HepG2 (cell line): ENCODE measurements around the gene S100Z. TPM values are rescaled to one million over a fixed set of nuclear protein-coding genes. Genes with fewer than 3 reads are reported as not detected.

ENCODE experiments used
- ATAC-seq: fragments of 200-7000 bp; cut with Tn5 transposase; 3 replicates; pipeline ENCODE4 v1.9.1; 2020; ENCODE audit warnings: mild to moderate bottlenecking, moderate library complexity
- BruUV-seq: library from RNA; stranded (reverse); fragments of 400-500 nt; replicated peaks from 2 replicates; lab custom pipeline; 2021; lab: Mats Ljungman, UMichigan
- CTCF ChIA-PET: fragments of 300-600 bp; formaldehyde crosslinking; extraction: SDS; loops from one replicate; lab custom pipeline; 2021; ENCODE audit warnings: low total read pairs, inconsistent platforms, low intra/inter-chr PET ratio; lab: Yijun Ruan, JAX
- POLR2A ChIA-PET: fragments of 350-600 bp; sonication (Branson Sonifier 250); formaldehyde crosslinking; loops from one replicate; lab custom pipeline; 2020; ENCODE audit warnings: antibody characterized with exemption, inconsistent platforms; lab: Yijun Ruan, JAX
- DNase-seq: peaks from one replicate; pipeline ENCODE4 v3.0.0-alpha.2; 2015; ENCODE audit warnings: low spot score
- FAIRE-seq: peaks from 3 replicates; lab custom pipeline; 2011; peaks lifted over from hg19 to GRCh38; lab: Jason Lieb, UNC
- H2AFZ ChIP-seq: one replicate; pipeline ENCODE4 v1.6.1; 2011; ENCODE audit warnings: low read length, inconsistent platforms
- H3K27ac ChIP-seq: fragments of 300-600 bp; 3 replicates; pipeline ENCODE4 v1.8.0; 2011; ENCODE audit warnings: mixed run types, mild to moderate bottlenecking, mixed read lengths, low read length, inconsistent platforms; ENCODE audit not compliant: insufficient read depth; ENCODE audit errors: extremely low read length
- H3K27me3 ChIP-seq, 2 experiments: fragments of 200-600 bp in 1 of 2; 2 replicates in 1 of 2; 3 replicates in 1 of 2; pipeline versions ENCODE4 v1.6.0 to v1.8.0; 2011; ENCODE audit warnings: low read length in 2 of 2, mild to moderate bottlenecking in 2 of 2, moderate library complexity in 2 of 2, inconsistent platforms in 1 of 2; ENCODE audit not compliant: insufficient read depth in 2 of 2, control insufficient read depth in 1 of 2
- H3K36me3 ChIP-seq, 2 experiments: fragments of 200-600 bp in 1 of 2; replicated peaks in 1 of 2; 2 replicates in 1 of 2; 3 replicates in 1 of 2; pipeline versions ENCODE4 v1.5.1 to v1.8.0; 2011; ENCODE audit warnings: low read length in 2 of 2, inconsistent platforms in 1 of 2; ENCODE audit not compliant: insufficient read depth in 2 of 2, control insufficient read depth in 1 of 2
- H3K4me1 ChIP-seq: 2 replicates; pipeline ENCODE4 v1.5.1; 2012; ENCODE audit warnings: low read length, inconsistent platforms; ENCODE audit not compliant: insufficient read depth
- H3K4me2 ChIP-seq: 2 replicates; pipeline ENCODE4 v1.6.0; 2011; ENCODE audit warnings: low read depth, low read length, inconsistent platforms
- H3K4me3 ChIP-seq, 3 experiments: fragments of 200-600 bp in 1 of 3; sonication (generic), shearing (Covaris generic) in 1 of 3; replicated peaks in 1 of 3; 2 replicates each; pipeline ENCODE4 v1.5.1; 2011 to 2016; ENCODE audit warnings: low read length in 3 of 3, inconsistent platforms in 2 of 3, low read depth in 2 of 3, mild to moderate bottlenecking in 2 of 3, control low read depth in 1 of 3, mixed read lengths in 1 of 3; ENCODE audit not compliant: insufficient read depth in 1 of 3
- H3K79me2 ChIP-seq: one replicate; pipeline ENCODE4 v1.6.1; 2011; ENCODE audit warnings: low read length, inconsistent platforms; ENCODE audit not compliant: insufficient read depth
- H3K9ac ChIP-seq: 2 replicates; pipeline ENCODE4 v1.6.0; 2011; ENCODE audit warnings: mild to moderate bottlenecking, low read depth, low read length, inconsistent platforms; ENCODE audit not compliant: insufficient read depth
- H3K9me3 ChIP-seq: 2 replicates; pipeline ENCODE4 v1.5.1; 2012; ENCODE audit warnings: mild to moderate bottlenecking, low read length
- H4K20me1 ChIP-seq: 2 replicates; pipeline ENCODE4 v1.6.0; 2011; ENCODE audit warnings: inconsistent platforms, mild to moderate bottlenecking, low read length, moderate library complexity; ENCODE audit not compliant: insufficient read depth
- MAX ChIP-seq: IDR thresholded peaks from 2 replicates; pipeline ENCODE4 v1.6.1; 2012; ENCODE audit warnings: inconsistent platforms
- THAP9 ChIP-seq: sonication (generic); formaldehyde crosslinking; IDR thresholded peaks from 2 replicates; pipeline ENCODE4; 2020; ENCODE audit warnings: missing genetic modification reagents, mild to moderate bottlenecking, borderline replicate concordance
- ZFYVE20 ChIP-seq: sonication (generic); formaldehyde crosslinking; IDR thresholded peaks from 2 replicates; pipeline ENCODE4 v1.8.0; 2023; ENCODE audit warnings: low read depth, mild to moderate bottlenecking, moderate library complexity, missing genetic modification reagents, borderline replicate concordance
- ZNF160 ChIP-seq: sonication (generic); formaldehyde crosslinking; IDR thresholded peaks from 2 replicates; pipeline ENCODE4 v1.8.0; 2022; ENCODE audit warnings: mild to moderate bottlenecking, inconsistent platforms, missing genetic modification reagents
- ZNF549 ChIP-seq: sonication (generic); formaldehyde crosslinking; IDR thresholded peaks from 2 replicates; pipeline ENCODE4 v1.5.0; 2020; ENCODE audit warnings: missing genetic modification reagents
- WGBS: methylation state at CpG from one replicate; pipeline ENCODE4 v1.1.6; 2017; ENCODE audit warnings: low lambda C conversion rate; 5-methylcytosine and 5-hydroxymethylcytosine counted together
- in situ Hi-C: cut with HindIII; loops from 2 replicates; pipeline ENCODE4 v1.10.0; 2017; ENCODE audit warnings: low pct_unique_long_range_greater_than_20kb; ENCODE audit not compliant: extremely low pct_ligation_motif_present
- intact Hi-C: fragments of 100-400 bp; cut with micrococcal nuclease; formaldehyde crosslinking; loops from one replicate; pipeline ENCODE4 v1.10.0; 2022; ENCODE audit not compliant: unreplicated experiment
- polyA plus RNA-seq, 8 experiments: library from polyadenylated mRNA; depleted of rRNA in 3 of 8; stranded (reverse) in 7 of 8; unstranded in 1 of 8; fragments of >200 nt; fragmentation: Illumina TruSeq in 4 of 8; extraction: Trizol in 4 of 8; gene quantifications; 2 replicates each; pipeline versions ENCODE4 v1.2.1 to v1.2.3, GENCODE V29; 2011 to 2016; ENCODE audit warnings: low read depth in 4 of 8, missing spikeins in 1 of 8, mixed read lengths in 1 of 8; ENCODE audit not compliant: insufficient read depth in 1 of 8
- total RNA-seq, 5 experiments: library from RNA; depleted of rRNA; stranded (reverse); fragments of >200 nt; fragmentation: Illumina TruSeq; extraction: Trizol; gene quantifications; 2 replicates each; pipeline ENCODE4 v1.2.3, GENCODE V29; 2016; ENCODE audit warnings: low read depth in 1 of 5
- TF ChIP-seq, protein P1 (sequence below): sonication (generic); formaldehyde crosslinking; IDR thresholded peaks from 2 replicates; pipeline ENCODE4 v1.8.1; 2022; ENCODE audit warnings: low read depth, mild to moderate bottlenecking, missing genetic modification reagents
- TF ChIP-seq, protein P2 (sequence below): sonication (generic); formaldehyde crosslinking; IDR thresholded peaks from 2 replicates; pipeline ENCODE4 v1.8.1; 2023; ENCODE audit warnings: missing genetic modification reagents, mild to moderate bottlenecking, borderline replicate concordance
- TF ChIP-seq, protein P3 (sequence below): fragments of 450-650 bp; IDR thresholded peaks from 2 replicates; pipeline ENCODE4 v1.6.1; 2017; ENCODE audit warnings: mild to moderate bottlenecking

The S100Z gene
- total and polyA plus RNA-seq, 2 of the 13 experiments (the other 11 are each of a cell fraction or from before 2014, with no cell fraction given), result 0.22 TPM; not detected in 1

DNA sequence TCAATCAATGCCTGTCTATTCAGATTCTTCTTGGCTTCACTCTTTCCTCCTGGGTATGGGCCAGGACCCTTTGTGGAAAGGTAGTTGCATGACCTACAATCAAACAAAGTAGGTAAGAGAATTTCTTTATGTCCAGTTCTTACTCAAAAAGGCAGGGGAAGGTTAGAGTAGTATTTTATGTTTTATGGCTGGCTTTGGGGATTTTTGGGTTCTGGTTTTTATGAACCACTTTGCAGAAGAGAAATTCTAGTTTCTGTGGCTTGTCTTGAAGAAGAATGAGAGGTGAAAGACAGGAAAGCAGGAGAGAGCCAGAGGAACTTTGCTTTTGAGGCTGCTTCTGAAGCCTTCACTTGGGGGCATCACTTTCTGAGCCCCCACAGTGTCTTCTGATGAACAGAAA, 88.4 kb downstream of the S100Z start:
- DNase-seq, result no peak
- in situ Hi-C loops, result no loop called here
- no peak for TF ChIP-seq MAX
- TF ChIP-seq, protein P1, sequence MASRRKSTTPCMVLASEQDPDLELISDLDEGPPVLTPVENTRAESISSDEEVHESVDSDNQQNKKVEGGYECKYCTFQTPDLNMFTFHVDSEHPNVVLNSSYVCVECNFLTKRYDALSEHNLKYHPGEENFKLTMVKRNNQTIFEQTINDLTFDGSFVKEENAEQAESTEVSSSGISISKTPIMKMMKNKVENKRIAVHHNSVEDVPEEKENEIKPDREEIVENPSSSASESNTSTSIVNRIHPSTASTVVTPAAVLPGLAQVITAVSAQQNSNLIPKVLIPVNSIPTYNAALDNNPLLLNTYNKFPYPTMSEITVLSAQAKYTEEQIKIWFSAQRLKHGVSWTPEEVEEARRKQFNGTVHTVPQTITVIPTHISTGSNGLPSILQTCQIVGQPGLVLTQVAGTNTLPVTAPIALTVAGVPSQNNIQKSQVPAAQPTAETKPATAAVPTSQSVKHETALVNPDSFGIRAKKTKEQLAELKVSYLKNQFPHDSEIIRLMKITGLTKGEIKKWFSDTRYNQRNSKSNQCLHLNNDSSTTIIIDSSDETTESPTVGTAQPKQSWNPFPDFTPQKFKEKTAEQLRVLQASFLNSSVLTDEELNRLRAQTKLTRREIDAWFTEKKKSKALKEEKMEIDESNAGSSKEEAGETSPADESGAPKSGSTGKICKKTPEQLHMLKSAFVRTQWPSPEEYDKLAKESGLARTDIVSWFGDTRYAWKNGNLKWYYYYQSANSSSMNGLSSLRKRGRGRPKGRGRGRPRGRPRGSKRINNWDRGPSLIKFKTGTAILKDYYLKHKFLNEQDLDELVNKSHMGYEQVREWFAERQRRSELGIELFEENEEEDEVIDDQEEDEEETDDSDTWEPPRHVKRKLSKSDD (CRISPR knock-in tag), result no peak
- no peak for TF ChIP-seq ZNF160 (CRISPR knock-in tag)
- Histone ChIP-seq H3K4me1 (no peaks in the 10 kb centered on the region), H3K9ac (no peak overlapping the region), H3K79me2 (no peaks in the 10 kb centered on the region), H3K4me2 (no peak overlapping the region), H3K27me3 (peaks cover 0 to 2% of the 10 kb centered on the region in 2 experiments; a peak in 3 of 5 replicates), H3K36me3 (no peaks in the 10 kb centered on the region), H2AFZ (no peak overlapping the region), H3K4me3 (no peak overlapping the region), H3K27ac (no peak overlapping the region), H3K9me3 (no peaks in the 10 kb centered on the region), H4K20me1 (no peaks in the 10 kb centered on the region)
- BruUV-seq, result no TSS peak
- ChIA-PET POLR2A (no interaction called here), CTCF (no interaction called here)
- FAIRE-seq, result no peak
- intact Hi-C loops, result no loop called here
- no peak for ATAC-seq

DNA sequence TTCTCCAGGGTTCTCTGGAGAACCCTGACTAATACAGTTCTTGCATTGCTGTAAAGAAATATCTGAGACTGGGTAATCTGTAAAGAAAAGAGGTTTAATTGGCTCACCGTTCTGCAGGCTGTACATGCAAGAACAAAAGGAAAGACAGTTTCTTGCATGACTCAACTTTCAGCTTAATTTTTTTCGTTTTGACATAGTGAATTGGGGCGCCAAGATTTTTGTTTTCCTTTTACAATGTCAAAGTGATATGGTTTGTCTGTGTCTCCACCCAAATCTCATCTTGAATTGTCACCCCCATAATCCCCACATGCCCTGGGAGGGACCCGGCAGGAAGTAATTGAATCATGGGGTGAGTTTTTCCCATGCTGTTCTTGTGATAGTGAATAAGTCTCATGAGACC, 91.2 kb downstream of the S100Z start:
- no peak for DNase-seq
- Histone ChIP-seq H2AFZ (no peak overlapping the region), H3K27me3 (peaks cover 0 to 3% of the 10 kb centered on the region in 2 experiments; a peak in 2 of 5 replicates), H3K27ac (no peak overlapping the region), H3K4me2 (no peak overlapping the region), H3K79me2 (no peaks in the 10 kb centered on the region), H3K9me3 (no peaks in the 10 kb centered on the region), H3K4me3 (no peak overlapping the region), H4K20me1 (no peaks in the 10 kb centered on the region), H3K4me1 (peaks cover 18% of the 10 kb centered on the region), H3K36me3 (no peaks in the 10 kb centered on the region), H3K9ac (no peak overlapping the region)
- no peak for FAIRE-seq
- no peak for ATAC-seq
- intact Hi-C loops, result no loop called here
- POLR2A ChIA-PET, result no interaction called here
- CTCF ChIA-PET, result no interaction called here
- in situ Hi-C loops, result no loop called here
- no TSS peak for BruUV-seq
- WGBS, result 11% methylated on average over 4 of the region's 4 CpGs
- no peak for TF ChIP-seq ZFYVE20 (CRISPR knock-in tag)
- no peak for TF ChIP-seq THAP9 (CRISPR knock-in tag)
- no peak for TF ChIP-seq ZNF549
- TF ChIP-seq, protein P2, sequence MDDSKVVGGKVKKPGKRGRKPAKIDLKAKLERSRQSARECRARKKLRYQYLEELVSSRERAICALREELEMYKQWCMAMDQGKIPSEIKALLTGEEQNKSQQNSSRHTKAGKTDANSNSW (CRISPR knock-in tag), result no peak
- TF ChIP-seq, protein P3, sequence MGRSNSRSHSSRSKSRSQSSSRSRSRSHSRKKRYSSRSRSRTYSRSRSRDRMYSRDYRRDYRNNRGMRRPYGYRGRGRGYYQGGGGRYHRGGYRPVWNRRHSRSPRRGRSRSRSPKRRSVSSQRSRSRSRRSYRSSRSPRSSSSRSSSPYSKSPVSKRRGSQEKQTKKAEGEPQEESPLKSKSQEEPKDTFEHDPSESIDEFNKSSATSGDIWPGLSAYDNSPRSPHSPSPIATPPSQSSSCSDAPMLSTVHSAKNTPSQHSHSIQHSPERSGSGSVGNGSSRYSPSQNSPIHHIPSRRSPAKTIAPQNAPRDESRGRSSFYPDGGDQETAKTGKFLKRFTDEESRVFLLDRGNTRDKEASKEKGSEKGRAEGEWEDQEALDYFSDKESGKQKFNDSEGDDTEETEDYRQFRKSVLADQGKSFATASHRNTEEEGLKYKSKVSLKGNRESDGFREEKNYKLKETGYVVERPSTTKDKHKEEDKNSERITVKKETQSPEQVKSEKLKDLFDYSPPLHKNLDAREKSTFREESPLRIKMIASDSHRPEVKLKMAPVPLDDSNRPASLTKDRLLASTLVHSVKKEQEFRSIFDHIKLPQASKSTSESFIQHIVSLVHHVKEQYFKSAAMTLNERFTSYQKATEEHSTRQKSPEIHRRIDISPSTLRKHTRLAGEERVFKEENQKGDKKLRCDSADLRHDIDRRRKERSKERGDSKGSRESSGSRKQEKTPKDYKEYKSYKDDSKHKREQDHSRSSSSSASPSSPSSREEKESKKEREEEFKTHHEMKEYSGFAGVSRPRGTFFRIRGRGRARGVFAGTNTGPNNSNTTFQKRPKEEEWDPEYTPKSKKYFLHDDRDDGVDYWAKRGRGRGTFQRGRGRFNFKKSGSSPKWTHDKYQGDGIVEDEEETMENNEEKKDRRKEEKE, result no peak
